ENCODE data around the gene DYRK3. TPM values are rescaled to one million over a fixed set of nuclear protein-coding genes. Genes with fewer than 3 reads are reported as not detected.

Gene DYRK3
- total and polyA plus RNA-seq, 9 of the 15 experiments (the other 6 are each of a cell fraction or from before 2014, with no cell fraction given) = 4.5 to 33.7 (median 25.7) TPM

DNA sequence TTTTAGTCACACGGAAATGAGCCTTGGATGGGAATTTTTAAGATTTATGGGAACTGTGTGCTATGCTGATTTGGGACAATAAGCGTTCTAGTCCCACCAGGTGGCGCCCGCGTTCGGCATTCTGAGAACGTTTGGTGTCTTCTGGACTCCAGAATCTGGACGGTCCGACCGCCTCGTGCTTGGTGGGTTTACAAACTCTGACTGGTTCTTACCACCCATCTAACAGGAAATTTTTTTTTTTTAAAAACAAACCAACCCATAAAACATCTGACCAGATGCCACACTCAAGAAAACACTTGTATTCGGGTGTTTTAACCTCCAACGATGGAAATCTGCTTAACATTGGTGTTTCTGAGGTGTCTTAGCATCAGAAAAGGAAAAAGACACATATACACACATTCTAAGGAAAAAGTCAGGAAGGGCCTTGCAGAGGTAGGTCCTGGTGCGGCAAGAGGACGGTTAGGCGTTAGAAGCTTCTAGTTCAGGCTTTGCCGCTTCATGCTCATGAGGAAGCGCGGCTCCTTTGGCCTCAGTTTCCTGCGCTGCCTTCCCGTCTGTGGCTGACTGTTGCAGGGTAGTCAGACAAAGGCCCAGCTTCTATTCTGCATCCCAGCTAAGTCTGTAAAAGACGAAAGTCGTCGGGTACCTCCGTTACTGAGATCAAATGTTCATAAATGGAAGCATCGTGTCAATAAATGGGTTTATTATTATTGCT, 814 bp upstream of the DYRK3 start (continued):
- TF ChIP-seq, protein P1, sequence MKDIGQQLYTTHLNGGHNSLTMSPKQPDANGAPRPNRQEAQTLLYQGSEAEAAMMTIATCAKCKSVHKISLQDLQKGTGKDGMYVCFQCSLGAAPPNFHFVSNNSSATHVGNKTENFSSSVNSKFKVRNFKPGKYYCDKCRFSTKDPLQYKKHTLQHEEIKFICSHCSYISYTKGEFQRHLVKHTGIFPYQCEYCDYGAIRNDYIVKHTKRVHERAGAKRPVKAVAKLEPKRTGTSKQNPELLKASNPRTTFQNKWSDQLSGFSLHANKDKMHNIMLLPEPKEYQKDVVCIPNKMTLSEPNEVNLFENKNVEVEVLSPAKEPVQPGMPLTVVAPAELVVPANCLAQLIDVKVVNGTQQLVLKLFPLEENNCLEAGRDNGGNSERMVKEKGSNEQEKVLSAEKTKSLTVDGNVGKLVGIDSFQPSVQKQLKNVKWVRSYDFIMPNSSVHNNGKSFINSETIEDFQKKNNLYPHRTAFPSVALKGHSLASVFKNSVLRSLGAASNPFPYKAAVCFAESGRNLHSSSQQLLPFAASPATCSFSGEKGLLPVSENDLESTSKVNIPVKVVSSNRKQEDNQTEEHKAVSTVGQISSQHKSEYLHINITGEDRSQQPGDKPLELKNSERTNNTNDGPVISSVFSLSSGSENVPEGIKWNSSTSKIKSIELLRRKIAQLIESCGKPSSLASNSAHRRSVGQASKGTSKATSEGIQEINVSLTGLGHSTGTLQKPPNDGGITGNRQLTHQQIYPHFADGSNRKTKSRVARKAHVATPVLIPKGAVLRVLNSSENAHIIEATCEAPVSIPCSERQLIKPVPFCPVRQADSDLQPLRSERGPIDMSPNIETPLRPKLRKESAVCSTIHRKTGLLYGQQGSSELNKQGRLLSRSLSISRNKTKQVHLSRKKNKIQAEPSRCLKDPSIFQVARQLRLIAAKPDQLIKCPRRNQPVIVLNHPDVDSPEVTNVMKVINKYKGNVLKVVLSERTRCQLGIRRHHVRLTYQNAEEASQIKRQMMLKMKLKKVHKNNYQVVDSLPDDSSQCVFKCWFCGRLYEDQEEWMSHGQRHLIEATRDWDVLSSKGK (CRISPR knock-in tag; IDR thresholded peaks at IDR 0.05) = no peak
- TF ChIP-seq CBFA2T3 (IDR thresholded peaks at IDR 0.05) (no peak), KDM1A (IDR thresholded peaks at IDR 0.05) (peak; percentile 53 to 66; a peak in 2 of 4 replicates), ASH1L (IDR thresholded peaks at IDR 0.05; ENCODE audit: borderline replicate concordance, low read depth, partially characterized antibody) (no peak), BMI1 (IDR thresholded peaks at IDR 0.05; ENCODE audit: low read length) (no peak), MYC (IDR thresholded peaks at IDR 0.05; ENCODE audit: low read depth, low read length) (peak; percentile 73), MYC (CRISPR knock-in tag; IDR thresholded peaks at IDR 0.05; ENCODE audit: borderline replicate concordance, low read depth) (no peak), SMC3 (conservative IDR thresholded peaks at IDR 0.05; ENCODE audit: insufficient read depth, low read depth, low read length) (peak; percentile 92), ZBTB17 (CRISPR knock-in tag; IDR thresholded peaks at IDR 0.05) (no peak)
- TF ChIP-seq, protein P2, sequence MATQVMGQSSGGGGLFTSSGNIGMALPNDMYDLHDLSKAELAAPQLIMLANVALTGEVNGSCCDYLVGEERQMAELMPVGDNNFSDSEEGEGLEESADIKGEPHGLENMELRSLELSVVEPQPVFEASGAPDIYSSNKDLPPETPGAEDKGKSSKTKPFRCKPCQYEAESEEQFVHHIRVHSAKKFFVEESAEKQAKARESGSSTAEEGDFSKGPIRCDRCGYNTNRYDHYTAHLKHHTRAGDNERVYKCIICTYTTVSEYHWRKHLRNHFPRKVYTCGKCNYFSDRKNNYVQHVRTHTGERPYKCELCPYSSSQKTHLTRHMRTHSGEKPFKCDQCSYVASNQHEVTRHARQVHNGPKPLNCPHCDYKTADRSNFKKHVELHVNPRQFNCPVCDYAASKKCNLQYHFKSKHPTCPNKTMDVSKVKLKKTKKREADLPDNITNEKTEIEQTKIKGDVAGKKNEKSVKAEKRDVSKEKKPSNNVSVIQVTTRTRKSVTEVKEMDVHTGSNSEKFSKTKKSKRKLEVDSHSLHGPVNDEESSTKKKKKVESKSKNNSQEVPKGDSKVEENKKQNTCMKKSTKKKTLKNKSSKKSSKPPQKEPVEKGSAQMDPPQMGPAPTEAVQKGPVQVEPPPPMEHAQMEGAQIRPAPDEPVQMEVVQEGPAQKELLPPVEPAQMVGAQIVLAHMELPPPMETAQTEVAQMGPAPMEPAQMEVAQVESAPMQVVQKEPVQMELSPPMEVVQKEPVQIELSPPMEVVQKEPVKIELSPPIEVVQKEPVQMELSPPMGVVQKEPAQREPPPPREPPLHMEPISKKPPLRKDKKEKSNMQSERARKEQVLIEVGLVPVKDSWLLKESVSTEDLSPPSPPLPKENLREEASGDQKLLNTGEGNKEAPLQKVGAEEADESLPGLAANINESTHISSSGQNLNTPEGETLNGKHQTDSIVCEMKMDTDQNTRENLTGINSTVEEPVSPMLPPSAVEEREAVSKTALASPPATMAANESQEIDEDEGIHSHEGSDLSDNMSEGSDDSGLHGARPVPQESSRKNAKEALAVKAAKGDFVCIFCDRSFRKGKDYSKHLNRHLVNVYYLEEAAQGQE (IDR thresholded peaks at IDR 0.05; ENCODE audit: borderline replicate concordance) = peak; percentile 92
- TF ChIP-seq, protein P2 (CRISPR knock-in tag; IDR thresholded peaks at IDR 0.05; ENCODE audit: low read depth) = no peak
- TF ChIP-seq, protein P3, sequence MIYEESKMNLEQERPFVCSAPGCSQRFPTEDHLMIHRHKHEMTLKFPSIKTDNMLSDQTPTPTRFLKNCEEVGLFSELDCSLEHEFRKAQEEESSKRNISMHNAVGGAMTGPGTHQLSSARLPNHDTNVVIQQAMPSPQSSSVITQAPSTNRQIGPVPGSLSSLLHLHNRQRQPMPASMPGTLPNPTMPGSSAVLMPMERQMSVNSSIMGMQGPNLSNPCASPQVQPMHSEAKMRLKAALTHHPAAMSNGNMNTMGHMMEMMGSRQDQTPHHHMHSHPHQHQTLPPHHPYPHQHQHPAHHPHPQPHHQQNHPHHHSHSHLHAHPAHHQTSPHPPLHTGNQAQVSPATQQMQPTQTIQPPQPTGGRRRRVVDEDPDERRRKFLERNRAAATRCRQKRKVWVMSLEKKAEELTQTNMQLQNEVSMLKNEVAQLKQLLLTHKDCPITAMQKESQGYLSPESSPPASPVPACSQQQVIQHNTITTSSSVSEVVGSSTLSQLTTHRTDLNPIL (CRISPR knock-in tag; IDR thresholded peaks at IDR 0.05) = no peak
- TF ChIP-seq, protein P4, sequence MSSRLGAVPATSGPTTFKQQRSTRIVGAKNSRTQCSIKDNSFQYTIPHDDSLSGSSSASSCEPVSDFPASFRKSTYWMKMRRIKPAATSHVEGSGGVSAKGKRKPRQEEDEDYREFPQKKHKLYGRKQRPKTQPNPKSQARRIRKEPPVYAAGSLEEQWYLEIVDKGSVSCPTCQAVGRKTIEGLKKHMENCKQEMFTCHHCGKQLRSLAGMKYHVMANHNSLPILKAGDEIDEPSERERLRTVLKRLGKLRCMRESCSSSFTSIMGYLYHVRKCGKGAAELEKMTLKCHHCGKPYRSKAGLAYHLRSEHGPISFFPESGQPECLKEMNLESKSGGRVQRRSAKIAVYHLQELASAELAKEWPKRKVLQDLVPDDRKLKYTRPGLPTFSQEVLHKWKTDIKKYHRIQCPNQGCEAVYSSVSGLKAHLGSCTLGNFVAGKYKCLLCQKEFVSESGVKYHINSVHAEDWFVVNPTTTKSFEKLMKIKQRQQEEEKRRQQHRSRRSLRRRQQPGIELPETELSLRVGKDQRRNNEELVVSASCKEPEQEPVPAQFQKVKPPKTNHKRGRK (tag; IDR thresholded peaks at IDR 0.05) = 0 out of 2 replicates have a peak, but pooled peaks have one; percentile 35
